AG10803 (cell line): Measurements from ENCODE around the gene MAPKAP1.

Experiments
- DNase-seq: peaks from one replicate; pipeline ENCODE4 v3.0.0; 2010; ENCODE audit warnings: low read depth
- H3K4me3 ChIP-seq: 2 replicates; pipeline ENCODE4 v1.5.1; 2011; ENCODE audit warnings: mild to moderate bottlenecking, low read length, control low read depth
- CTCF ChIP-seq: conservative IDR thresholded peaks from 2 replicates; pipeline ENCODE4 v1.5.1; 2011; ENCODE audit warnings: mild to moderate bottlenecking, low read length, control low read depth, inconsistent platforms

MAPKAP1 gene

GRCh38 chr9:125536776-125537175, 170.2 kb downstream of the MAPKAP1 start:
- peak; percentile 25 for DNase-seq
- no peak overlapping the region for H3K4me3 ChIP-seq
- no peak for TF ChIP-seq CTCF

DNA sequence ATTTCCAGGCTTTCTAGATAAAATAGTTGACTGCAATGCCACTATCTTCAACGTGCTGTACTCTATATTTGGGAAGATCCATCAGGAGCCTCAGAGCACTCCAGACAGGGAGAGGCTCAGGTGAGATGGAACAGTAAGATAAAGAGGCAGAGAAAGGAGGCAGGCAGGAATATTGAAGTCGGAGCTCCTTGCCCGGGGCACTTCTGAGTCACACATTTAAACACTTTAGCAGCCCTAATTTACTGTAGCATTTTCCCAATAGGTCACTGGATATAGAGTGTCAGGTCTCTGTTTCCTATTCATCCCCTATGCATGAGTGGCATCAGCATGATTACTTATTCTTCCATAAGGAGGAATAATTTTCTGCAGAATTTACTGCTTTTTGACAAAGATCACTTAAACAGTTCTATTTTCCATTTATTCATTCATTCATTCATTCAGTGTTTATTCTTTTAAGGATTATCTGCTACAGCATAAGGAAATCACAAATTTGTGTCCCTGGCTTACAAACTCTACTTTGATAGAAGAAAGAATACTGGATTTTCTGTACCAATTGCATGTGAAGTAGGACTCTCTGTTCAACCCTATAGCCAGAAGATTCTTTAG, 170.7 kb downstream of the MAPKAP1 start:
- no peak for TF ChIP-seq CTCF
- DNase-seq = no peak
- no peak overlapping the region for H3K4me3 ChIP-seq

- no peak for TF ChIP-seq CTCF
- DNase-seq = no peak
- no peak overlapping the region for H3K4me3 ChIP-seq
Observed at GRCh38 chr9:125534971-125535701, 171.9 kb downstream of the MAPKAP1 start.

- no peak for DNase-seq
- no peak for TF ChIP-seq CTCF
- H3K4me3 ChIP-seq = no peak overlapping the region
Observed at GRCh38 chr9:125532812-125533594, 174.0 kb downstream of the MAPKAP1 start.

- no peak for TF ChIP-seq CTCF
- no peak overlapping the region for H3K4me3 ChIP-seq
- DNase-seq = no peak
Observed at GRCh38 chr9:125532412-125532811, 174.6 kb downstream of the MAPKAP1 start.

DNA sequence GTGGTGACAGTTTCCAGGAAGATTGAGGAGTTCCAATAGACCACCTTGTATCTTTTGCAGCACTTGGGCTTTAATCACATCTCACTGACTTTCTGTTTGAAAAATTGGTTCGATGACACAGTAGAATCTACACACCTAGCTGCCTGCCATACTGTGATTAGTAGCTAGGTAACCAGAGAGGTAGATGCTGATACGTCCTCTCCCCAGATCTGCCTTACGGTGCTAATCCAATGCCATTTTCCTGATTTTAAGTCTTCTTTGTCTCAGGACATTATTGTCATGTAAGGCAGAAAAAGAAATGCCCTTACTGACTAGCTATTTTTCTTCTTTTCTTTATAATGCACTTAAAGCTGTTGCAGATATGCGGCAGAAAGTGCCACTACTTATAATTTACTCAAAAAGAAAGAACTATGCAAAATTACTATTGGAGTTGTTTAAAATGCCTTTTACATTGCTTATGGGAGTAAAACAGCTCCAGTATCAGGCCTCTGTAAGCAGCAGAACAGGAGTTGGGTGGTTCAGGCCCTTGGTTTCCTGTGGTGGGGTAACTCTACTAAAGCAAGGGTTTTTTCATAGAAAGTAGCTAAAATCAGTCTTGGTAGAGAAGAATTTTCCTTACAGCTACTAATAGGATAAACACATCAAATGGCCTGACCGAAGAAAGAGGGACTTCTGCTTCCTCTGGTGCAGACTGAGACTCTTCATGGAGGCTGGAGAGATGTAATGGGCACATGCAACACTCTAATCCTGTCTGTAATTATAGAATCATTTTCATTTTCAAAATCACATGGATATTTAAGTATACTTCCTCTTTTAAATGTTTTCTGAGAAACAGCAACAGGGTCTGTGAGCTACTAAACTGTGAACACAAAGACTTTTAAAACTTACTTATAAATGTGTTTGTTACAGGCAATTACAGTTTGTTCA, 177.2 kb downstream of the MAPKAP1 start:
- no peak overlapping the region for H3K4me3 ChIP-seq
- no peak for DNase-seq
- no peak for TF ChIP-seq CTCF
